NCI-H524 (cell line): Measurements from ENCODE around the gene PPT1.

Experiments used
- DNase-seq, 2 experiments: peaks; one replicate each; lab custom pipeline; 2025; lab: John Stamatoyannopoulos, UW

The PPT1 gene

DNA sequence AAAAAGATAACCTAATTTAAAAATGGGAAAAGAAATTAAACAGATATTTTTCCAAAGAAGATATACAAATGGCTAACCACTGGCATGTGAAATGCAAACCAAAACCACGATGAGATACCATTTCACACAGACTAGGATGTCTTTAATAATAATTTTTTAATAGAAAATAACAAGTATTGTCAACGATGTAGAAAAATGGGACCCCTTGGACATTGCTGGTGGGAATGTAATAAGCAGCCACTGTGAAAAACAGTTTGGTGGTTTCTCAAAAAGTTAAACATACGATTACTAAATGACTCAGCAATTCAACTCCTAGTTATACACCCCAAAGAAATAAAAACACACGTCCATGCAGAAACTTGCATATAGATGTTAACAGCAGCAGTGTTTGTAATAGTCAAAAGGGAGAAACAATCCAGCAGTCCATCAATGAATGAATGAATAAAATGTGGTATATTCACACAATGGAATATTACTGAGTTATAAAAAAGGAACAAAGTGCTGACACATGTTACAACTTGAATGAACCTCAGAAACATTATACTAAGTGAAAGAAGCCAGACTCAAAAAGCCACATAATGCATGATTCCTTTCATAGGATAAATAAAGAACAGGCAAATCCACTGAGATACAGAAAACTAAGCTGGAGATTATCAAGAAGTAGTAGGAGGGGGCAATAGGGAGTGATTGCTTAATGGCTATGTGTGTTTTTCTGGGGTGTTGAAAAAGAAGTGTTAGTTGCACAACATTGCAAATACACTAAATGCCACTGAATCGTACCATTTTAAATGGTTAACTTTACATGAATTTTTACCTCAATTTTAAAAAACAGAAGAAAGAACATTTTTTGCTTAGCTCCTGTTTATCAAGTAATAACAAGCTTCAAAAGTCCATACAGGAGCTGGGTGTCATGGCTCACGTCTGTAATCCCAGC is 4.1 kb downstream of the PPT1 start:
- no peak for DNase-seq

DNA sequence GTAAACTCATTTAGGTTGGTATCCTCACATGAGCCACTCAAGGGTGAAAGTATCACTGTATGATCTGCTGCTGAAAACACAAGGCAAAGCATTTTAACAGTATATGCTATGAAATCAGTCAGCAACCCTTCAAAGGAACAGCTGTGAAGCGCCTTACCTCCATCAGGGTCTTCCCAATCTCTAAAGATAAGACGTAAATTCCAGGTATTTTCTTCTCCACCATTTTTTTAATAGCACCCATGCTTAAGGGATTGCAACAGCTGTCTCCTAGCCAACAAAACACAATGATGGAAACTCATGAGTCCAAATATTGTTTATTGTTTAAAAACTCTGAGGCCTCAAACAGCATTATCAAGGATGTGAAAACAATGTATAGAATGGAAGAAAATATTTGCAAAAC is 4.8 kb downstream of the PPT1 start:
- DNase-seq, result no peak

DNA sequence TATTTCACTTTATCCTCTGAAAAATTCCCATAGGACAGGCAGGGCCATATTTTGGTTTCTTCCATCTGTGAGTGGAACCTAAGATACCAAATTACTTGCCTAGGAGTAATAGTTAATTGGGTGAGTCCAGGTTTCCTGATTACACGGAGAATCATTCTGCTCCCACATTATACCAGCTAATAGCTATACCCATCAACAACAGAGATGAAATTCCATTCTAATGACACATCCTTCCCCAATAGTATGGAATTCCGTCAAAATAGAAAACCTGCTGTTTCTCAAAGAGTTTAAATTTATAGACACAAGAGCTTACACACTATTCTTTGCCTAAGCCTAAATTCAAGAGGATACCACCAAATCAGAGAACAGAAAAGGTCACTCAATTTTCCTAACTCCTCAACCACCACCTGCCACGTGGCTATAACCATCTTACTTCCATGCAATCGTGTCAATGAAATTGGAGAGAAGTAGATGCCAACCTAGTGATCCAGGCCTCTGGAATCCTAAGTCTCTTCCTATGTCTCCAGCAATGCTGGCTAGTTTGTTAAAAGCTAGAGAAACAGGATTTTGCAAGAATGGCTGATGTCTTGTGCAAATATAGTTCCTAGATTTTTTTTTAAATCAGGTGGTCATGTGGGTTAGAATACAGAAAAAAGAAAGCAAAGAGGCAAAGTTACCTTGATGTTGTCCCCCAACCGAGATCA is 6.2 kb downstream of the PPT1 start:
- no peak for DNase-seq

DNA sequence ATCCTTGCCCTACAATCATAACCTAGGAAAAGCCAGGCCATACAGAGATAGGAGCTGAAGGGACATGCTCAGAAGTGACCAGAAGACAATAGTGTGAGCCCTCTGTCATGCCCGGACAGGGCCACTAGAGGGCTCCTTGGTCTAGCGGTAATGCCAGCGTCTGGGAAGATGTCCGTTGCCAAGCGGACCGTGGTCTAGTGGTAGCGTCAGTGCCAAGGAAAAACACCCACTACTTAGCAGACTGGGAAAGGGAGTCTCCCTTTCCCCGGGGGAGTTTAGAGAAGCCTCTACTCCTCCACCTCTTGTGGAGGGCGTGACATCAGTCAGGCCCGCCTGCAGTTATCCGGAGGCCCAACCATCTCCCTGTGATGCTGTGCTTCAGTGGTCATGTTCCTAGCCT is 12.3 kb downstream of the PPT1 start:
- peak; percentile 28 to 68 for DNase-seq

DNA sequence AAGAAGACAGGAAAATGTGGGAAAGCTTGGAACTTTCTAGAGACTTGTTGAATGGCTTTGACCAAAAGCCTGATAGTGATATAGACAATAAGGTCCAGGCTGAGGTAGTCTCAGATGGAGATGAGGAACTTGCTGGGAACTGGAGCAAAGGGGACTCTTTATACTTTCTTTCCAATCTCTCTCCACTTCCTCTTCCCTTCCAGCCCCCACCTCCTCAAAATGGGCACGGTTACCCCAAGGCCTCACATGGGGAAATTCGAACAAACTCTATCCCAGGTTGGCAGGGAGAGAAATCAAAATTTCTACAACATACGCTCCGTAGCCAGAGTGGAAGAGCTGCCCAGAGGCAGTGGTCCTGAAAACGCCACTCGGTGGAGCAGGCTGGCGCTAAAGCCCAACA is 15.2 kb downstream of the PPT1 start:
- no peak for DNase-seq

DNA sequence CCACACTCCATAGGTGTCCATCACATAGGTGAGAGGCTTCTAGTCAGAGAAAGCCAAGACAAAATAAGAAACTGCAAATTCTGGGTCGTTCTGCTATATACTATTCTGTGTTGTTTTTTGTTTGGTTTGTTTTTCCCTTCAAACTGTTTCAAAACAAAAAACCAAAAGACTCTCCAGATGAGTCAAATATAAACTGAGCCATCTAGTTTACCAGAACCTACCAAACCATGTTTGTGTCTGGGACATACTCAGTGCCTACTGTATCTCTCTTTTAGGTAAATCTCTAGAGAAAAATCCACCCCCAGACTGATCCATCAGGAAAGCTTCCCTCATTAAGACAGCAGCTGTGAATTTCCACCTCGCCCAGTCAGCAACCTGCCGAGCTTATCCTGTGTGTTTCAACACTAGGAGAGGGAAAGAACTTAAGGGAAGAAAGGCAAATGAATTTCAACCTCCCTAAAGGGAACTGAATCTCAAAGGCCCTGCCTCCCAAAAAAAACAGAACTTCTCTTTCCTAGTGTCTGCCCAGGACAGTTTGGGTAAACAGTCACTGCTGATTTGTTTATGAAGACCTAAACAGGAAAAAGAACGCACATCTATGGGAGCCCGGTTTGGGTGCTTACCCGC is 17.2 kb downstream of the PPT1 start:
- no peak for DNase-seq

DNA sequence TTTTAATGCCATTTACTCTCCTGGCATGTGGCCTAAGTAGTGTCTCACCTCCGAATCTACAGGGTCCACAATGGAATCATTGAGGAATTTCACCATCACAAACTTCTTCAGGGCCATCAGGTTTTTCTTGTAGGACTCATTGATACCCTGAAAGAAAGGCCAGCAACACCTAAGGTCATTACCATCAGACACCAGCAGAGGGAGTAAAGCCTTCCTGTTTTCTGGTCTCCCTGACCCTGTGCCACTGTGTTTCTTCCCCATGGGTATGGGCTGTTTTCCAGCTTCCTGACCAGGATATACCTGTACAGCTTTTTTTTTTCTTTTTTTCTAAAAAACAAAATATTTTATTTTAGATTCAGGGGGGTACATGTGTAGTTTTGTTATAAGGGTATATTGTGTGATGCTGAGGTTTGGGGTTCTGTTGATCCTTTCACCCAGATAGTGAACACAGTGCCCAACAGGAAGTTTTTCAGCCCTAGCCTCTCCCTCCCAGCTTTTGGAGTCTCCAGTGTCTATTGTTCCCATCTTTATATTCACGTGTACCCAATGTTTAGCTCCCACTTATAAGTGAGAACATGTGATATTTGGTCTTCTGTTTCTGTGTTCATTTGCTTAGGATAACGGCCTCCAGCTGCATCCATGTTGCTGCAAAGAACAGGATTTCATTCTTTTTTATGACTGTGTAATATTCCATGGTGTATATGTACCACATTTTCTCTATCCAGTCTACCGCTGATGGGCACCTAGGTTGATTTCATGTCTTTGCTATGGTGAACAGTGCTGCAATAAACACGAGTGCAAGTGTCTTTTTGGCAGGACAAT is 18.3 kb downstream of the PPT1 start:
- peak; percentile 36 to 65 for DNase-seq

DNA sequence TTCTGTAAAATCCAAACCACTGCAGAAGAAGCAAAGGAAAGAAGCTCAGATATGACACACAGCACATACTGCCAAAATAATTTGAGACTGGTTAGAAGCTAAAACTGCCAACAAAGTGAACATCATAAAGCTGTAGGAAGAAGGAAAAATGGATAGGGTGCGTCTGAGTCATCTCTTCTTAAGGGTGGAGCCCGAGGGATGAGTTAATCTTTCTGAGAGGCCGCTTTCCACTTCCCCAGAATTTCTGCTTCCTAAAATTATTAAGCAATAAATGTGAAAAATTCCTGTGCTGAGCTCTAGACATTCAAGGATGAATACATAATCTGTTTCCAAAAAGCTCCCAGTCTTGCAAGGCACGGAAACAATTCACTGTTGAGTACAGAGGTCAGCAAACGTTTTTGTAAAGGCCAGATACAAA is 20.1 kb downstream of the PPT1 start:
- no peak for DNase-seq

DNA sequence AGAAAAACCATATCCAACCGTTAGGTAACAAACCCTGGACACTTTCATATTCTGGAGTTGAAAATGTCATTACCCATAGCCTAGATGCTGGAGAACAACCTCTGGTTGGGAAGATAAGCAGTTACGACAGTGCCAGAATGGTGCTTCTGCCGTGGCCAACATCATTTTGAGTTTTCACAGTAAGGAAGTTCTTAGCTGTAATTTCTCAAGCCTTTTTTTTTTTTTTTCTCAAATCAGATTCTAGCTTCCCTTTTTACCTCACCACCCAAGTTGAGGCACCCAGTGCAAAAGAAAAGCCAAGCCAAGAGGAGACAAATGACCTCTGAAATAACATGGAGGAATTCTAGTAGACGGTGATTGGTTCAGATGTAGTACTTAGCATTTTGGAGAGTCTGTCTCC is 21.8 kb downstream of the PPT1 start:
- DNase-seq, result no peak

DNA sequence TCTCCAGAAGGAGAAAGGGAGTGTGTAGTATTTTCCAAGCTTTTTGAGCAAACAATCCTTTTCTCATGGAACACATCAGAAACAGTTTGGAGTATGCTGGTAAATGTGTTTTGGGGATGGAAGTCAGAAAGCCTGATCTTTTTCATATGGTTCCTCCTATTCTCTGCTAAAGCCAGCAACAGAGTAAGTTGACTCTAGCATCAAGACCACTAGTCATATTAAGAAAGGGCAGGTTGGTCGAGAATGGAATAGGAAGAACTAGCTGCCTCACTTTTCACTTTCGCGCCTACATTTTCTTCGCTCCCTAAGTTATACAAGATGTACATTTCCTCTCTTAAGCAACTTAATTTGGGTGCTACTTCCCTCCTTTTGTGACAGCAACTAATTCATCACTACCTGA is 24.0 kb downstream of the PPT1 start:
- DNase-seq, result no peak

DNA sequence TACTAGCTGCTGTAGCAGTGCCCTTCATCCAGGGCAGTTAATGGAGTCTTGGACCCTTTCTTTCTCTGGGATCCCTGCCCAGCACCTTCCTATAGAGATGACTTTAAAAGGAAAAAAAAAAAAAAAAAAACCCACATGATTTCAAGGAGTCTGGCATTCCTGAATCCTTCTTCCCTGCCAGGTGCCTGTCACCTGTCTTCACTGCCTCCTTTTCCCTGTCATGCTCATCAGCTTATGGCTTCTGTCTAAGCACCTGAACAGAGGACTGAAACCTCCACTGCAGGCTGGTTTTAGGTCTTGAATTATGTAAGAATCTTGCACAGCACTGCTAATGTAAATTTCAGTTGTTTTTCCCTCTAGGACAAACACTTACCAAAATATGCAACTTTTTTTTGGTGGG is 24.9 kb downstream of the PPT1 start:
- DNase-seq, result no peak

DNA sequence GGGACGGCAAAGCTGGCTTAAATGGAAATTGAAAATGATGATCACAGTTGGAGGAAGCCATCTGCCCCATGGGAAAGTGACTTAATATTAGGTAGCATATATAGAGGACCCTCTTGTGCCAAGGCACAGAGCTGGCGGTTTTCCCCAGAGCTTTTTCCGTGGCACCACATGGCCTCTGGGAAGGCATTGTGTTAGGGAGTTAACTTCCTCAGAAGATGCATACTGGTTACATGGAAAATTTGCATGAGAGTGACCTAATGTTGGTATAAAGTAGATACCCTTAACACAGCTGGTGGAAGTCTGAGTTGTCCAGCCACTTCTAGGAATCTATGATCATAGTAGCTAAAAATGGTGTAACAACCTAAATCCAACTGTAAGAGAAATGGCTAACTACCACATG is 29.2 kb downstream of the PPT1 start:
- no peak for DNase-seq

DNA sequence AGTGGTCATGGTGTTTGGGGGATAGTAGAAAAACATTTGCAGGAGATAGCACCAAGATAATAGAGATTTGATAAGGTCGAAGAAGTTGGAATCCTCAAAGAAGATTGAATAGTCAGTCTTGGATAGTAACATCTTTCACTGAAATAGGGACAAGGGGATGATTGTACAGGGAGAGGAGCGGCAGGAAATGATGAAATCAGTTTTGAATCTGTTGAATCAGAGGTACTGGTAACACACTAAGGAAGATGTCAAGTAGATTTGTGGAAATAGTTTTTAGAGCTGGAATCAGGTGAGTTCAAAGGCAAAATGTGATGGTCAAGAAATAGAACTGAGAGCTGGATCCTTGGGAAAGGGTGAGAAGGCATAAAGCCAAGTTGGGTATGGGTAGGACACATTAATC is 30.0 kb downstream of the PPT1 start:
- DNase-seq, result no peak

DNA sequence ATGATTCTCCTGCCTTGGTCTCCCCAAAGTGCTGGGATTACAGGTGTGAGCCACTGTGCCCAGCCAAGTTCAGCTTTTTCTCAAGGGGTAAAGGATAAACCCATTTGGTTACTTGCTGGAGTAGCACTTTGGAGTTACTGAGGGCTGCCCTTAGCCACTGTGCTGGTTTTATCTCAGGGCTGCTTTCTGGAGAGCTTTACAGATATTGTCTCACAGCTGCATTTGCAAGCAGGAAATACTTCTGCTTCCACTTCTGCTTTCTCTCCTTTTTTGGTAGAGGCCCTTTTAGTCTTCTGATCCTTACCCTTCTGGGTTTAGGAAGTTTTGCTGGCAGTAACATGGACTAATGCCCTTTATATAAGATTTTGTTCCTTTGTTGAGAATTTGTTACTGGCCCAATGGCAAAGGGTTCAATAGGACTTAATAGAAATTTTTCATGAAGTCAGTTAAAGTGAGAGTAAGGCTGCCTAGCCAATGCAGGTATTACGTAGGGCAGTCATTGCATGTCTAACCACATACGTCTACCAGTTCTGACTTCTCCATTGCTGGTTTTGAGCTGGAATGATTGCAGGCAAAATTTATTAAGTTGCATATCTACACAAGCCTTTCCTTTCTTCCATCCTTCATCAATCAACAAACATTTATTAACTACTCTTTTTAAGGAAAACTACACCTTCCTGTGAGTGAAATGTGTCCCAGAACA is 32.1 kb downstream of the PPT1 start:
- no peak for DNase-seq

DNA sequence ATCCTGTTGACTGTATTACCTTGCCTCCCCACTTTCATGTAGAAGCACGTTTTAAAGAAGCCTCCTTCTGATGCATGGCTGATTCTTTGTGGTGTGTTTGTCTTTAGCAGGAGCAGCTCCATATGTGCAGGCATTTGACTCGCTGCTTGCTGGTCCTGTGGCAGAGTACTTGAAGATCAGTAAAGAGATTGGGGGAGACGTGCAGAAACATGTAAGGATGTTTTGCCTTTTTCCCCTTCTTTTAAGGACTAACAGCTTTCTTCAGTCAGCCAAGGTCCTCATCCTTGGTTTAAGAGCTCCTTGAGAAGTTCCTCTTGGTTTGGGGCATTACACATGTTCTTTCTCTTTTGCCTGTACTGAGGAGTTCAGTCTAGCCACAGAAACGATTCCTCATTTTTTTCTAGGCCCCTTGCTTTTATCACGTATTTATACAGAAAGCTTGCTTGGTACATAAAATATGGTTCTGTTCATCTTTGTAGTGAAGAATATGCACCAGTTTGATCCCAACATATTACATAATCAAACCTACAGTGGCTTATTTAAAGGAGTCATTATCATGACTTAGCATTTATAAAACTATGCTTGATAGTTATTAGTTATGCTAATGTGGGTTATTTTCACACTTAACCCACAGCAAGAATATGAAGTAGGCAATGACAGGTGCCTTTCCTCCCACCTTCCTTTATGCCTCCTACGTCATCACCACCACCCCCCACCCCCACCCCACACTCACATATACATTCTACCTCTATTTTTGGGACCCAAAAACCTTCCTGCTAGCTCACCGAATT is 36.9 kb downstream of the PPT1 start:
- peak in 1 of 2 experiments; percentile 4 for DNase-seq

DNA sequence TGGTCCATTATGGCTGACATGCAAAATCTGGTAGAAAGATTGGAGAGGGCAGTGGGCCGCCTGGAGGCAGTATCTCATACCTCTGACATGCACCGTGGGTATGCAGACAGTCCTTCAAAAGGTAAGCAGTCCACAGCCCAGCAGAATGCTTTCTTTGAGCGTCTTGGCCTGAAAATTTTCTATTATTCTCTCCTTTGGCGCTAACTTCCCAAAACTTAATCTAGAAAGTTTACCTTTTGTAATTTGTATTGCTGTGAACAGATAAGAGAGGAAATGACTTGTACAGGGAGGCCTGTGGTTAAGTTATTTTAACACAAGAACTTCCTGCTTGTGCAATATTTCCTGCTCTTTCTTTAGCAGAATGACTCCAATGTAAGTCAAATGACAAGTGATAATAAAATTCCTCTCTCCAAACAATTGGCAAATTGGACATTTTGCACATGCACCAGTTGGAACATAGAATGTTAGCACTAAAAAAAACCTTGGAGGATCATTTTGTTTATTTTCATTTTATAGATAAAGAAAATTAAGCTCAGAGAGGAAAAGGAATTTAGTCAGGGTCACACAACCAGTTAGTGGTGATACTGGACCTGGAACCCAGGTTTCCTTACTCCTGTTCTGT is 37.6 kb downstream of the PPT1 start:
- DNase-seq, result peak in 1 of 2 experiments; percentile 29

DNA sequence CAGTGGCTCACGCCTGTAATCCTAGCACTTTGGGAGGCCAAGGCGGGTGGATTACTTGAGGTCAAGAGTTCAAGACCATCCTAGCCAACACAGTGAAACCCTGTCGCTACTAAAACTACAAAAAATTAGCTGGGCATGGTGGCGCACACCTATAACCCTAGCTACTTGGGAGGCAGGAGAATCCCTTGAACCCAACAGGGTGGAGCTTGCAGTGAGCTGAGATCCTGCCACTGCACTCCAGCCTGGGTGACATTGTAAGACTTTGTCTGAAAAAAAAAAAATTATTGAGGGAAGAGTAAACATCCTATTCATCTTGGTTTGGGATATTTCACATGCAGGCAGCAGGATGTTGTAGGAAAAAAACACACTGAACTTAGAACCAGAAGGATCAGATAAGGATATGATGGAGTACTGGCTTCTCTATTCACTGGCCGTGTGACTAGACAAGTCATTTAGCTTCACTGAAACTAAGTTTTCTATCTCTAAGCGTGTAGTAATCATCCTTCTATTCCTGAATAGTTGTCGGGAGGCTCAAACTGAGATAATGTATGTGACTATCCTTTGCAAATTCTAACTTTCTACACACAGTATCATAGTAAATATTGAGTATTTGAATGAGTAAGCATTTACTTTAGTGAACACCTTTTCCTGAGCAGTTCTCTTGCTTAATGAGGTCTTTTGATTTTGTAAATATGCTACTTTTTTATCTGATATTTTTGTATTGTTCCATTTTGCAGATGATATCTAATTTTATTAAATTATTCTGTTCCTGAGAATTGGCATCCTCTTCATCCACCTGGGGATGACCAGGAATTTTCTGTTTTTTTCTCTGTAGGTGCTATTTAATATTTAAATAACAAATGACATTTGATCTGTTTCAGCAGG is 38.4 kb downstream of the PPT1 start:
- DNase-seq, result no peak

DNA sequence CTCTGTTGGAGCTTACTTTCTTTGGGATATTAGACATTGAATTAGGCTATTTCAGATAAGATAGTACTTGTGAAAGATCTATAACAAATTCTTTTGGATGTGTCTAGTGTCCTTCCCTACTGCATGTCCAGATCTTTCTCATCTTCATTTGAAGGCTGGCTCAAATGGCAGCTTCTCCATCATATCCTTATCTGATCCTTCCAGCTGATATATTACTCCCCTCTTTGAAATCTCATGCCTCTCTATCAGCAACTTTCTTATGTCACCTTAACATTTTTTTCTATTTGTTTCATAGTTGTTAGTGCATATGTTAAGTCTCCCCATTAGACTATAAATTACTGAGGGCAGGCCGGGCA is 39.0 kb downstream of the PPT1 start:
- no peak for DNase-seq
